ENCODE data around the gene MRPL39.

Gene MRPL39

DNA sequence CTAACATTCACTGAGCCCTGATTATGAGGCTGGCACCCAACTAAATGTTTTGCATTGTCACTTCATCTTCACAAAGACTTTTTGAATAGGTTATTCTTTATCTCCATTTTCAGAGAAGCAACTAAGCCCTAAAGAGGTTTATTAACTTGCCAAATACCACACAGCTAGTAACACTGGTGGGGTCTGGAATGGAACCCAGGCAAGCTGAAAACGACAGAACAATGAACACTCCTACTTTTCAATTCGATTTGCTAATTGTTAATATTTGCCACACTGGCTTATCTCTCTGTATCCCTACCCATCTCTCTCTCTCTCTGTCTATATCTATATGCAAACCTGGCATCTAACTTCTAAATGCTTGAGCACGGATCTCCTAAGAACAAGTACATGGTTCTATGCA is 40.6 kb downstream of the MRPL39 start:
- Histone ChIP-seq H3K9ac (ENCODE audit: low read depth, low read length) (no peak overlapping the region), H3K9me3 (ENCODE audit: control insufficient read depth, insufficient read depth, low read length) (no peaks in the 10 kb centered on the region), H3K4me3 (ENCODE audit: low read depth, low read length) (no peak overlapping the region), H3K4me1 (ENCODE audit: control insufficient read depth, insufficient read depth, low read length) (peaks cover 6% of the 10 kb centered on the region; the same call in 1 of the 2 replicates), H3K36me3 (ENCODE audit: control insufficient read depth, insufficient read depth, low read length) (no peaks in the 10 kb centered on the region), H3K27me3 (ENCODE audit: control insufficient read depth, insufficient read depth, low read length) (peaks cover 19% of the 10 kb centered on the region), H3K27ac (ENCODE audit: low read depth, low read length) (no peak overlapping the region)

DNA sequence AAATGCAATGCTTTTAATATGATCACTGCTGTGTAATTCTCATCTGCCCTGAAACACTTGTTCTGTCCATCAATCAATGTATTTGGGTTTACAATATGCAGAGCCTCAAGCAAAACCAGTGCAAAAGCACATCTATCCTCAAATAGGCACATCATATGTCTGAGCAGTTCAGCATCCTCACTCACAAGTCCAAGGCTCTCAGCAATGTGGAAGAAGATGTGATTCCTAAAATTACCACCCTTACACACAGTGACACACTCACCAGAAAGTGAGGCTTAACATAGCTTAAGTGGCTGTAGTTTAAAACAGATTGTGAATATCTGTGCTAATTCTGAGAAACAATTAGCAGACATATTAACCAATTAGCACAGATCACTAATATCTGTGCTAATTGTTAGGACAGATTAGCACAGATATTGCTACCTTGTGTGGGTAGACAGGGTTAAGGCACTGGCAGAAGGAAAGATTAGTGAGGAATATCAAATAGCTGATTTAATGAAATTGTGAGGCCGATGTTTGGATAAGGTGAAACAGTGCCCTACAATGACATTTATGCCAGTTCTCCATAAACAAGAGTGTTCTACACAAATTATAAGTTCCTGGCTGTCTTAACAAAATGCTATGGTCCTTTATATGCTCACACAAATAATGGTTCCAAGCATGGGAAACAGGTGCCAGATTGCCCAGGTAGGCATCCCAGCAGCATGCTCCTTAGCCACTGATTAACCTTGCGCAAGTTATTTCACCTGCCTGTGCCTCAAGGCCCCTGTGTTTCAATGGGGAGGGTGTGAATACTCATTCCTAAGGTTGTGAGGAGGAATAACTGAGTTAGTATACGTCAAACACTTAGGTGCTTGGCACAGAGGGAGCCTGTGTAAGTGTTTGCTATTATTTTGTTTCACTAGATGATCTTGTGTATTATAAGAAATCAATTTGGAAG is 41.7 kb downstream of the MRPL39 start:
- H3K9ac ChIP-seq (ENCODE audit: low read depth, low read length), result no peak overlapping the region
- H3K4me3 ChIP-seq (ENCODE audit: low read depth, low read length), result no peak overlapping the region
- no peaks in the 10 kb centered on the region for H3K9me3 ChIP-seq (ENCODE audit: control insufficient read depth, insufficient read depth, low read length)
- H3K27me3 ChIP-seq (ENCODE audit: control insufficient read depth, insufficient read depth, low read length), result peaks cover 30% of the 10 kb centered on the region
- H3K4me1 ChIP-seq (ENCODE audit: control insufficient read depth, insufficient read depth, low read length), result peaks cover 6% of the 10 kb centered on the region; the same call in 1 of the 2 replicates
- no peak overlapping the region for H3K27ac ChIP-seq (ENCODE audit: low read depth, low read length)
- no peaks in the 10 kb centered on the region for H3K36me3 ChIP-seq (ENCODE audit: control insufficient read depth, insufficient read depth, low read length)

DNA sequence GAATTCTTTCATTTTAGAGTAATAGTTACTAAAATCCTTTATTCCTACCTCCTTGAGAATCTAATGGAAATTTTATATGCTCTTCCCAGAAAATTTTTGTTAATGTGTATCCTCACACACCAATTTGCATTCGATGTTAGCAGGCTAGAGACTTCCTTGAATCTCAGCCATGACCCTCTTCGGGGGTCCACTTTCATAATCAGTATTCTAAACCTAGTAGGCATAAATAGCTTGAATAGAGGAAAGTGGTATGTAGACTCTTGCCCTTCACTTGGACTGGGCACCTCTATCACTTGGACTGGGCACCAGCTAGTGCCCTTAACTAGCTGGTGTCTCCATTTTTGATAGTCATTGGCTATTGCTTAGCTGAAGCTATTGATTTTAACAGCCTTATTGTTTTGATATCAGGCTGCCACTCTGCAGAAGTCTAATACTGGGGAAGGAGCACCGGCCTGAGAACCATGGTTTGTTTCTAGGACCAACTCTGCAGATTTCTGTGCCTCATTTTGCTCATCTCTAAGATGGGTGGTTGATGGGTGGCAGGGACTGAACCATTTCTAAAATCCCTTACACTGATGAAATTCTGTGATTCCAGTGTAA is 42.8 kb downstream of the MRPL39 start:
- no peak overlapping the region for H3K4me3 ChIP-seq (ENCODE audit: low read depth, low read length)
- H3K9ac ChIP-seq (ENCODE audit: low read depth, low read length), result no peak overlapping the region

DNA sequence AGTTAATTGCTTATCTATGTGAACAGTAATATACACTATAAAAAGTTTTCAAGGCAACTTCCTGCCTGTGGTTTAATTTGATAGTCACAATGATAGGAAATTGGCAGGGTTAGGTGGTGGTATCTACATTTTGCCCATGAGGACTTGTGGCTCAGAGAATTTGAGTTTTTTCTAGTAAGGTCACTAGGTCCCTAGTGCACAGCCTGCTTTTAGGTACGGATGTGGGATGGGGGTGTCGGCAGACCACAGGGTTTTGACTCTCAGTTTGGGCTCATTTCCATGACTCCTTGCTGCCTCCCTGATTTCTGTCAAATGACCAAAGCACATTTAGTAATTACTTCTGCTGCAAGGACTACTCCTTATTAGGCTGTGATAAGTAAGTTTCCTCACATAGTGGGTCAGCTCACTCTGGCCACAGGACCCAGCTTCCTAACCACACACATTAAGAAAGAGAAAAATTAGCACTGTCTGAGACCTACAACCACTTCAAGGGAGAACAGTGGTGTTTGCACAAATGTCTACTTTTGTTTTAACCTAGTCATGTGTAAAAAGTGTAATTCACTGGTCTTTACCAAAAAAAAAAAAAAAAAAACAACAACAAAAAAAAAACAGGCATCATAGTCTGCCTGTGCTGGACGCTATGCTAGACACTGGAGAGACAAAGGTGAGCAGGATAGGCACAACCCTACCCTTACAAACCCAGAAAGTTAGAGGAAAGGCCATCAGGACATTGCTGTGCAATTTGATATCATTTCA is 43.7 kb downstream of the MRPL39 start:
- H3K27me3 ChIP-seq (ENCODE audit: control insufficient read depth, insufficient read depth, low read length), result peaks cover 34% of the 10 kb centered on the region
- H3K9me3 ChIP-seq (ENCODE audit: control insufficient read depth, insufficient read depth, low read length), result no peaks in the 10 kb centered on the region
- H3K4me1 ChIP-seq (ENCODE audit: control insufficient read depth, insufficient read depth, low read length), result peaks cover 4% of the 10 kb centered on the region; the same call in 1 of the 2 replicates
- H3K4me3 ChIP-seq (ENCODE audit: low read depth, low read length), result no peak overlapping the region
- no peak overlapping the region for H3K27ac ChIP-seq (ENCODE audit: low read depth, low read length)
- H3K9ac ChIP-seq (ENCODE audit: low read depth, low read length), result no peak overlapping the region
- H3K36me3 ChIP-seq (ENCODE audit: control insufficient read depth, insufficient read depth, low read length), result no peaks in the 10 kb centered on the region

More for the DNA sequence above, 42.8 kb downstream of the MRPL39 start:
- Histone ChIP-seq H3K27me3 (ENCODE audit: control insufficient read depth, insufficient read depth, low read length) (peaks cover 34% of the 10 kb centered on the region), H3K9me3 (ENCODE audit: control insufficient read depth, insufficient read depth, low read length) (no peaks in the 10 kb centered on the region), H3K27ac (ENCODE audit: low read depth, low read length) (no peak overlapping the region), H3K36me3 (ENCODE audit: control insufficient read depth, insufficient read depth, low read length) (no peaks in the 10 kb centered on the region), H3K4me1 (ENCODE audit: control insufficient read depth, insufficient read depth, low read length) (peaks cover 6% of the 10 kb centered on the region; the same call in 1 of the 2 replicates)

DNA sequence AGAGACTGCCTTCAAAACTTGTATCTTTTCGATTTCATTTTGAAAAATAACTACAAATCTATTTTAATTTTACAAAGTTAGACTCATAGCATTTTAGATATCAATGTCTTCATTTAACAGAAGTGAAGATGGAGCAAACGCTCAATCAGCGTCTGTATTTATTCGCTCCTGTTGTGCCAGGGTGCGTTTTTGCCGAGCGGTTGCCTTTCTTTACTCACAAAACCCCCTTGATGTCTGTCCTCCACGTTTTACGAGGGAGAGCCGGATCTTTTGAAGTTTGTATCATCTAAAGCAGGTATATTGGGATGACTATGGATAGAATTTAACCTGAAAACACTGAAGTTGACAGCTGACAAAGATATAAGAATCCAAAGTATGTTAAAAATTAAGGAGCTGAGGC is 44.6 kb downstream of the MRPL39 start:
- Histone ChIP-seq H3K9me3 (ENCODE audit: control insufficient read depth, insufficient read depth, low read length) (no peaks in the 10 kb centered on the region), H3K27ac (ENCODE audit: low read depth, low read length) (no peak overlapping the region), H3K4me3 (ENCODE audit: low read depth, low read length) (peak overlapping the region; percentile 73), H3K9ac (ENCODE audit: low read depth, low read length) (no peak overlapping the region), H3K36me3 (ENCODE audit: control insufficient read depth, insufficient read depth, low read length) (no peaks in the 10 kb centered on the region), H3K27me3 (ENCODE audit: control insufficient read depth, insufficient read depth, low read length) (peaks cover 34% of the 10 kb centered on the region), H3K4me1 (ENCODE audit: control insufficient read depth, insufficient read depth, low read length) (no peaks in the 10 kb centered on the region)

DNA sequence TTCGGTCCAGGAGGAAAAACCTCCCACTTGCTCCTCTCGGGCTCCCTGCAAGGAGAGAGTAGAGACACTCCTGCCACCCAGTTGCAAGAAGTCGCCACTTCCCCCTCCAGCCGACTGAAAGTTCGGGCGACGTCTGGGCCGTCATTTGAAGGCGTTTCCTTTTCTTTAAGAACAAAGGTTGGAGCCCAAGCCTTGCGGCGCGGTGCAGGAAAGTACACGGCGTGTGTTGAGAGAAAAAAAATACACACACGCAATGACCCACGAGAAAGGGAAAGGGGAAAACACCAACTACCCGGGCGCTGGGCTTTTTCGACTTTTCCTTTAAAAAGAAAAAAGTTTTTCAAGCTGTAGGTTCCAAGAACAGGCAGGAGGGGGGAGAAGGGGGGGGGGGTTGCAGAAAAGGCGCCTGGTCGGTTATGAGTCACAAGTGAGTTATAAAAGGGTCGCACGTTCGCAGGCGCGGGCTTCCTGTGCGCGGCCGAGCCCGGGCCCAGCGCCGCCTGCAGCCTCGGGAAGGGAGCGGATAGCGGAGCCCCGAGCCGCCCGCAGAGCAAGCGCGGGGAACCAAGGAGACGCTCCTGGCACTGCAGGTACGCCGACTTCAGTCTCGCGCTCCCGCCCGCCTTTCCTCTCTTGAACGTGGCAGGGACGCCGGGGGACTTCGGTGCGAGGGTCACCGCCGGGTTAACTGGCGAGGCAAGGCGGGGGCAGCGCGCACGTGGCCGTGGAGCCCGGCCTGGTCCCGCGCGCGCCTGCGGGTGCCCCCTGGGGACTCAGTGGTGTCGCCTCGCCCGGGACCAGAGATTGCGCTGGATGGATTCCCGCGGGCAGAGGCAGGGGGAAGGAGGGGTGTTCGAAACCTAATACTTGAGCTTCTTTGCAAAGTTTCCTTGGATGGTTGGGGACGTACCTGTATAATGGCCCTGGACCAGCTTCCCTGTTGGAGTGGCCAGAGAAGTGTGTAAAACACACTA is 45.3 kb downstream of the MRPL39 start:
- H3K9me3 ChIP-seq (ENCODE audit: control insufficient read depth, insufficient read depth, low read length), result no peaks in the 10 kb centered on the region
- H3K36me3 ChIP-seq (ENCODE audit: control insufficient read depth, insufficient read depth, low read length), result no peaks in the 10 kb centered on the region
- no peaks in the 10 kb centered on the region for H3K4me1 ChIP-seq (ENCODE audit: control insufficient read depth, insufficient read depth, low read length)
- H3K27ac ChIP-seq (ENCODE audit: low read depth, low read length), result no peak overlapping the region
- H3K4me3 ChIP-seq (ENCODE audit: low read depth, low read length), result peak overlapping the region; percentile 73
- H3K9ac ChIP-seq (ENCODE audit: low read depth, low read length), result peak overlapping the region; percentile 64
- H3K27me3 ChIP-seq (ENCODE audit: control insufficient read depth, insufficient read depth, low read length), result peaks cover 34% of the 10 kb centered on the region

DNA sequence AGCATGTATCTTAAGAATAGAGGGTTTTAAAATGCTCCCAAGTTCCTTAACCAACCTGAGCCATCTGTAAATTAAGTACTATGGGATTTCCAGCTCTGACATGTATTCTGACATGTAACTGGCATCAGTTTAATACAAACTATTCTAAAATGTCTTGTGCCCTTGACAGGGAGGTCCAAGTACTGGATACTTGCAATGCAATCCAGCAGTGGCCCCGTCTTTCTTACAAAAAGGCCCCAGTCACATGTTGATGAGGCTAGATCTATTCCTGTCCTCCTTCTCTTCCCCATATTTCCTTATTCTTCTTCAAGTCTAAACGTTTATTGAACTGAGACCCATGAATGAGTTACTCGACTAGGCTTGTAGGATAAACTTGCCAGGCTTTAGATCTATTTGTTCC is 46.4 kb downstream of the MRPL39 start:
- peaks cover 34% of the 10 kb centered on the region for H3K27me3 ChIP-seq (ENCODE audit: control insufficient read depth, insufficient read depth, low read length)
- H3K36me3 ChIP-seq (ENCODE audit: control insufficient read depth, insufficient read depth, low read length), result no peaks in the 10 kb centered on the region
- no peak overlapping the region for H3K4me3 ChIP-seq (ENCODE audit: low read depth, low read length)
- no peak overlapping the region for H3K27ac ChIP-seq (ENCODE audit: low read depth, low read length)
- no peaks in the 10 kb centered on the region for H3K4me1 ChIP-seq (ENCODE audit: control insufficient read depth, insufficient read depth, low read length)
- H3K9me3 ChIP-seq (ENCODE audit: control insufficient read depth, insufficient read depth, low read length), result no peaks in the 10 kb centered on the region
- H3K9ac ChIP-seq (ENCODE audit: low read depth, low read length), result no peak overlapping the region

DNA sequence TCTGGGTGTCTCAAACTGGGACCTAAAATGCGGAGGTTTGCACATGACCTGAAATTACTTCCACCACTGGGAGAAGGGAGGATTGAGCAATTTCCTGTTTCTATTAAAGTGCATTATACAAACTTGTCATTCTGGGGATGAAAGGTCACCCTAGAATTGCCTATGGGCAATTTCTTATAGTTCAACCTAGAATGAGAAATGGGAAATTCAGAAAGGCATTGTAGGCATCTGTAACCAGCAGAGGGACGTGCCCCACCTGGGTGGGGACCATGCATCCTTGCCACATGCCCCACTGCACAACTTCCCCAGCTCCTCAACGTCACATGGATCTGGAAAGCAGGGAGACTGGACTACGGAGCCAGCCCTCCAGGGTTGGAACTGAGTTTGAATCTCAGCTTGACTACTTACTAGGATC is 47.0 kb downstream of the MRPL39 start:
- no peaks in the 10 kb centered on the region for H3K36me3 ChIP-seq (ENCODE audit: control insufficient read depth, insufficient read depth, low read length)
- H3K9ac ChIP-seq (ENCODE audit: low read depth, low read length), result no peak overlapping the region
- H3K9me3 ChIP-seq (ENCODE audit: control insufficient read depth, insufficient read depth, low read length), result no peaks in the 10 kb centered on the region
- H3K27ac ChIP-seq (ENCODE audit: low read depth, low read length), result no peak overlapping the region
- no peak overlapping the region for H3K4me3 ChIP-seq (ENCODE audit: low read depth, low read length)
- peaks cover 34% of the 10 kb centered on the region for H3K27me3 ChIP-seq (ENCODE audit: control insufficient read depth, insufficient read depth, low read length)
- H3K4me1 ChIP-seq (ENCODE audit: control insufficient read depth, insufficient read depth, low read length), result no peaks in the 10 kb centered on the region

DNA sequence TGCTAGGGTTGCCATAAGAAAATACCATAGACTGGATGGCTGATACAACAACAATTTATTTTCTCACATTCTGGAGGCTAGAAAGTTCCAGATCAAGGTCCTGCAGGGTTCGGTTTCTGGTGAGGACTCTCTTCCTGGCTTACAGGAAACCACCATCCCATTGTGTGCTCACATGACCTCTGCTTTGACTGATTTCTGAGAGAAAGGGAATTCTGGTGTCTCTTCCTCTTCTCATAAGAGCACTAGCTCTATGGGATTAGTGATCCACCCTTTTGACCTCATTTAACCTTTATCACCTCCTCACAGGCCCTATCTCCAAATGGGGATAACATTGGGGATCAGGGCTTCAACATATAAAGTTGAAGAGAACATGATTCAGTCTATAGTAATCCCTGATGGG is 47.5 kb downstream of the MRPL39 start:
- Histone ChIP-seq H3K4me3 (ENCODE audit: low read depth, low read length) (no peak overlapping the region), H3K9me3 (ENCODE audit: control insufficient read depth, insufficient read depth, low read length) (no peaks in the 10 kb centered on the region), H3K27ac (ENCODE audit: low read depth, low read length) (no peak overlapping the region), H3K36me3 (ENCODE audit: control insufficient read depth, insufficient read depth, low read length) (no peaks in the 10 kb centered on the region), H3K9ac (ENCODE audit: low read depth, low read length) (no peak overlapping the region), H3K4me1 (ENCODE audit: control insufficient read depth, insufficient read depth, low read length) (no peaks in the 10 kb centered on the region), H3K27me3 (ENCODE audit: control insufficient read depth, insufficient read depth, low read length) (peaks cover 34% of the 10 kb centered on the region)

DNA sequence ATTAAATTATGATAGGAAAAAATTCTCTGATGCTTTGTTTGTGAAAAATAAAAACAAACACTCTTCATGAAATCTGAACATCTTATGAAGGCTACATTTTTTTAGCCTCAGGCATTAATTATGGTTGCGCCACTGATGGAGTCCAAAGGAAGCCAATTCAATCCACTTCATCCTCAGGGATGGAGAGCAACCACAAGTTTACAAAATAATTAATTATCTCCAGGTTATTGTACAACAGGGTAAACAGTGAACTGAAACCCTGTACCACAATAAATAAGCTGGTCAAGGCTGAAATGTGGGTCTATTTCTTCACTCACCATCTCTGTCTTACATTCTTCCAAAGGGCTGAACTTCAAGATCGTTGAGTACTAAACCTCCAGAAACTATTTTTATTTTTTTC is 49.2 kb downstream of the MRPL39 start:
- no peaks in the 10 kb centered on the region for H3K36me3 ChIP-seq (ENCODE audit: control insufficient read depth, insufficient read depth, low read length)
- no peak overlapping the region for H3K9ac ChIP-seq (ENCODE audit: low read depth, low read length)
- H3K9me3 ChIP-seq (ENCODE audit: control insufficient read depth, insufficient read depth, low read length), result no peaks in the 10 kb centered on the region
- peaks cover 29% of the 10 kb centered on the region for H3K27me3 ChIP-seq (ENCODE audit: control insufficient read depth, insufficient read depth, low read length)
- no peak overlapping the region for H3K4me3 ChIP-seq (ENCODE audit: low read depth, low read length)
- H3K27ac ChIP-seq (ENCODE audit: low read depth, low read length), result no peak overlapping the region
- H3K4me1 ChIP-seq (ENCODE audit: control insufficient read depth, insufficient read depth, low read length), result no peaks in the 10 kb centered on the region
